HG02763 (cell line): ENCODE data around the gene SEPTIN2.
A peak's percentile ranks its signal among the peaks of the same experiment; 100 is the strongest.
"Not testable (repeated sequence)": the region's sequence is repeated elsewhere in the genome, so short reads cannot be mapped to it uniquely, and the experiment has no call there.

ENCODE experiments used
- ATAC-seq: cut with Tn5 transposase; IDR thresholded peaks from one replicate; pipeline ENCODE4 v1.9.1; 2021; ENCODE audit warnings: mild to moderate bottlenecking, moderate library complexity; ENCODE audit not compliant: unreplicated experiment

The SEPTIN2 gene

DNA sequence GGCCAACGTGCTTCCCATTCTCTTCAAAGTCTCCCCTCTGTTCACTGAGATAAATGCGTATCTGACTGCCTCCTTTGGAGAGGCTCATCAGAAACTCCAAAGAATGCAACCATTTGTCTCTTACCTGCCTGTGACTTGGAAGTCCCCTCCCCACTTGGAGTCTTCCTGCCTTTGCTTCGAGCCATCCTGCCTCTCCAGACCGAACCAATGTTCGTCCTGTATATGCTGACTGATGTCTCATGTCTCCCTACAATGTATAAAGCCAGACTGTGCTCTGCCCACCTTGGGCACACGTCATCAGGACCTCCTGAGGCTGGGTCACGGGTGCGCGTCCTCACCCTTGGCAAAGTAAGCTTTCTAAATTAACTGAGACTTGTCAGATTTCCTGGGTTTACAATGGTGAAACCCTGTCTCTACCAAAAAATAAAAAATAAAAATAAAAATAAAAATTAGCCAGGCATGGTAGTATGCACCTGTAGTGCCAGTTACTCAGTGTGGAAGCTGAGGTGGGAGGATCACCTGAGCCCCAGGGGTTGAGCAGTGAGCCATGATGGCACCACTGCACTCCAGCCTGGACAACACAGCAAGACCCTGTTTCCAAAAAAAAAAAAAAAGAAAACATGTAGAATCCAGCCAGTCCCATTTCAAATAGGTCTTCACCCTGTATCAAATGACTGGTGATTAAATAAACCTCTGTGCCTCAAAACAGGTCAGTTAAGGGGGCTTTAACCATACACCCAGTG is 29.2 kb upstream of the SEPTIN2 start:
- no peak for ATAC-seq

DNA sequence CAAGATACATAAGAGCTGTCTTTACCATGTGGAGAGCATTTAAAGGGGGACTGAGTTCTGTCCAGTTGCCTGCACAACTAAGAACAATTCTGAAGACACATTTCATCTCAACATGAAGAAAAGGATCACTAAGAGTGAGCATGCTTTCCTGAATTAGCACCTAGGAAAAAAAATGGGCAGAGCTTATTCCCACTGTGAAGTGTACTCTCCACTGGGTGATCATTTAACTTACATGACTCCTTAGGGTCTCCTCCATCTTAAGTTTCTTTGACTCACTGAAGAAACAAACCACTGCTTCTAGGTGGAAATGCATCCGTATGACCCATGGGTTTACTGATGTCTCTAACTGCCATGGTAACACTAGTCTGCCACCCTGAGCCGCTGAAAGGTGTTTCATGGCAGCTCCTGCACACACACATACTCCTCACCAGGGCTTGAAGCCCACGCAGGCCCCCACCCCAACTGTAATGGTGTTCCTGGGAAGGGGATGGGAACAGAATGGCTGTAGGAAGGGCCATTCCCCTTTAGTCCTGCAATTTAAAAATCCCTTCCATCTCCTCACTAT is 27.3 kb upstream of the SEPTIN2 start:
- no peak for ATAC-seq

GRCh38 chr2:241289053-241289452 is 26.7 kb upstream of the SEPTIN2 start:
- no peak for ATAC-seq

- no peak for ATAC-seq
These were observed 26.1 kb upstream of the SEPTIN2 start for GRCh38 chr2:241289597-241289996.

GRCh38 chr2:241291153-241291552 is 24.6 kb upstream of the SEPTIN2 start:
- no peak for ATAC-seq

- no peak for ATAC-seq
These were observed 23.7 kb upstream of the SEPTIN2 start for GRCh38 chr2:241291977-241292376.

DNA sequence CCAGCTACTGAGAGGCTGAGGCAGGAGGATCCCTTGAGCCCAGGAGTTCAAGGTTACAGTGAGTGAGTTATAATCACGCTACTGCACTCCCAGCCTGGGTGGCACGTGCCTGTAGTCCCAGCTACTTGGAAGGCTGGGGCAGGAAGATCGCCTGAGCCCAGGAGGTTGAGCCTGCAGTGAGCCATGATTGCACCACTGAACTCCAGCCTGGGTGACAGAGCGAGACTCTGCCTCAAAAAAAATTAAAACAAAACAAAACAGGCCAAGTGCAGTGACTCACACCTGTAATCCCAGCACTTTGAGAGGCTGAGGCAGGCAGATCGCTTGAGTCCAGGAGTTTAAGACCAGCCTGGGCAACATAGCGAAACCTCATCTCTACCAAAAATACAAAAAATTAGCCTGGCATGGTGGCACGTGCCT is 22.3 kb upstream of the SEPTIN2 start:
- ATAC-seq: not testable (repeated sequence)

DNA sequence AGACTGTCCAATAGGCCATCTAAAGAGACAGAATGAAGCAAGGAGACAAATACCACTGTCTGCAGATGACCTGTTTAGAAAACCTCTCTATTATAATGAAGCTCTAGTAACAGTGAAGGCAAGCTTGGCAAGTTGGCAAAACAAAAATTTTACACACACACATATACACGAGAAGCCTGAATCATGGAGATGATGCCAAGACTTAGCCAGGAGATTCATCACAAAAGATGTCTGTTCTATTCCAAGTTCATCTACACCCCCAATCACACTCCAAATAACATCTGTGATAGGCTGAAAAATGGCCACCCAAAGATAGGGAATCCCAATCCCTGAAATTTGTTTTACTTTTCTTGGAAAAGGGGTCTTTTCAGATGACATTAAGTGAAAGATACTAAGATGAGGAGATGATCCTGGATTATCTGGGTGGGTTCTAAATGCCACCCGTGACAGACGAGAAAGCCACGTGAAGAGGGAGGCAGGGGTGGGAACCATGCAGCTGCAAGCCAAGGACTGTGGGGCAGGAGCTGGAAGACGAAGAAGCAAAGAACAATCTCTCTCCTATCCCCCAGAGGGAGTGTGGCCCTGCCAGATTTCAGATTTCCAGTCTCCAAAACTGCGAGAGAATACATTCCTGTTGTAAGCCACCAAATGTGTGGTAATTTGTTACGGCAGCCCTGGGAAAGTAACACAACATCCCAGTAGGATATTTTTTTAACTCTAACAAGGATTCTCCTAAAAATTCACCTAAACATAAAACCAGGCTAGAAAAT is 20.2 kb upstream of the SEPTIN2 start:
- ATAC-seq: no peak

- ATAC-seq: no peak
These were observed 19.0 kb upstream of the SEPTIN2 start for GRCh38 chr2:241296767-241297166.

DNA sequence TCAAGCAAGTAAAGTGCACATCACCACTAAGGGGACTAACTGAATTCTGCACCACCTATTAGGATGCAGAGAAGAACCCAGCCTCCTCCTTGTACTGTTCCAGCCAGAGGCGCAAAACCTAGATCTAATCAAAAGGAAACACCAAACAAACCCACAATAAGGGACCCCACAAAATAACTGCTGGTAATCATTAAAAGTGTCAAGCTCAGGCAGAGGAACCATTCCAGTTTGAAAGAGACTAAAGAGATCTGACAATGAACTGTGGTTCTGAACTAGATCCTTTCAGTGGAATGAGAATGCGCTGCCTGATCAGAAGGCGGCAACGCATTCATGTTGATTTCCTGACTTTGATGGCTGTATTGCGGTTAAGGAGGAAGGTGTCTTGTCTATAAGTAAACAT is 17.1 kb upstream of the SEPTIN2 start:
- ATAC-seq: no peak

DNA sequence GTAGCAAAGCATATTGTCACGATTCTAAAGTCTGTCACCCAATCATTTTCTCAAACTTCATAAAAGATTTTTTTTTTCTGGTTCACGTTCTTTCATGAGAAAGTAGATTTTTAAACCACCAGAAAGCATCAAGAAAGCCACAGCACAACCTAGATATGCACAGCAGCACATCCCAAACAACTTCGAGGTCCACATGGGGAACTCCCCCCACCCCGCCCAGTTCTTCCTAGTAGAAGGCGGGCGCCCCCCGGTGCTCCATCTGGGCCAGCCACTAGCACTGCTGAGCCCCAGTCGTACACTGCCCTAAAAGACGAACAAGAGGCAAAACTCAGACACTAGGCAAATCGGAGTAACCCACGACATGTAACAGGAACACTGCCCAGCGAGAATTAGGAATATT is 15.7 kb upstream of the SEPTIN2 start:
- no peak for ATAC-seq

GRCh38 chr2:241302083-241302482 is 13.6 kb upstream of the SEPTIN2 start:
- no peak for ATAC-seq

GRCh38 chr2:241302759-241303651 is 12.7 kb upstream of the SEPTIN2 start:
- no peak for ATAC-seq

- no peak for ATAC-seq
These were observed 11.6 kb upstream of the SEPTIN2 start for GRCh38 chr2:241304039-241304670.

GRCh38 chr2:241307055-241307454 is 8.7 kb upstream of the SEPTIN2 start:
- no peak for ATAC-seq

GRCh38 chr2:241308267-241308666 is 7.5 kb upstream of the SEPTIN2 start:
- ATAC-seq: no peak

DNA sequence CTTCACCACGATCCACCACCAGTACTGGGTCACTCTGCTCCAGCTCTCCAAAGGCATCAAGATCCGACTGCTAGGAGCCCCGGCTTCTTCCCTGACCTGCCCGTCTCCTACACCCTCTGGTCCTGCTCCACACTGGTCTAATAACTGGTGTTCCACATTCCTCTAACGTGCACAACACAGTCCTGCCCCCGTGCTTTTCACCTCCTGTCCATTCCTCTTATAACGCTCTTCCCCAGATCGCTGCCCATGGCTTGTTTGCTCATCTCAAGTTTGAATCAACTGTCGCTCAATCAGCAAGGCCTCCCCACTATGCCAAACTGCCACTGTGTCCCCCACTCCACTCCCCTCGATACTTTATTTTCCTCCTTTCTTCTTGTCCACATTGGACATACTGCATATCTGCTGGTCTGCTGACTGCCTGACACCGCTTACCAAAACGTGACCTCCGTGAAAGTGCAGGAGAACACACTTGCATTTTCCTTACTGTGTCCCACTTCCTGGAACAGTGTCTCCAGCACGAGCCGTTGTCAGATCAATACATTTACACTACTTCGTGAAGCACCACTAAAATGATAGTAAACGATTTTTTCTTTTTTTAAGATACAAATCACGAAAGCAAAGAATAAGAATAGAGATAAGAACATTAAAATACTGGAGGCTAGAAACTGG is 6.8 kb upstream of the SEPTIN2 start:
- no peak for ATAC-seq

DNA sequence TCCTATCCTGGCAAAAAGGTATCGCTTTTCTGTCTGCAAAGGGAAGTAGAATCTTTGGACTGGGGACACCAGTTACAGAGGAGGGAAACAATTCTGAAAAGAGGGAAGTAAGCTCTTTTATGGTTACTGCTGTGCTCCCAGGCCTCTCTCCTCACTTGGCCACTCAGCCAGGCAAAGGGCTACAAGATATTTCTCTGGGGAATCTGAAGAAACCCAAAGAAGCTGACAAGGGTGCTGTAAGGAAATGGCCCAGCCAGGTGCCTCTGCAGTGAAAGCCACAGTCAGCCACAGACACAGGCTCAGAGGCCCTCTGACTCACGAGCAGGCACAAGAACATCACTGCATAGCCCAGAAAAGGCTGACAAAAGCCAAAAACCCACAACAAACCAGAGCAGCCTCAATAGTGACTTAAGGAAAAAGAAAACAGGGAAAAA is 6.0 kb upstream of the SEPTIN2 start:
- peak; percentile 42 for ATAC-seq

DNA sequence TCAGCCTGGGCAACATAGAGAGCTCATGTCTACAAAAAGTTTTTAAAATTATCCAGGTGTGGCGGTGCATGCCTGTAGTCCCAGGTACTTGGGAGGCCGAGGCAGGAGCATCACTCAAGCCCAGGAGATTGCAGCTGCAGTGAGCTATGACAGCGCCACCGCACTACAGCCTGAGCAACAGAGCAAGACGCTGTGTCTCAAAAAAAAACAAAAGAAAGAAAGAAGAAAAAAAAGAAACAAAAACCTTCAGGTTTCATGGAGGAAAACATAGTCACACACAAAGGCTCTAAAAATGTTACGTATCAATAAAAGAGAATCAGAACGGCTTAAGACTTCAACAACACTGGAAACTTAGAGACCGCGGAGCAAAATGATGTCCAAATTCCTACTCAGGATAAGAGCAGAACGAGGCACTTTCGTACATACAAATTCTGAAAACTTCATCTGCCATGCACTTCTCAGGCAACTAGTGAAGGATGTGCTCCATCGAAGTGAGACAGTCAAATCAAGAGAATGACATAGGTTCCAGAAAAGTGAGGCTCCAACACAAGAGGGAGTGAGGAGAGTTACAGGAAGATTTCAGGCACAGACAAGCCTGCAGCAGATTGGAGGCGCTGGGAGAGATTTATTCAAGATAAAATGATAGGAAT is 4.7 kb upstream of the SEPTIN2 start:
- ATAC-seq: no peak
